ENCODE measurements around the gene AZIN2. TPM values are rescaled to one million over a fixed set of nuclear protein-coding genes. Genes with fewer than 3 reads are reported as not detected.

AZIN2 gene
- total RNA-seq, 4 donors from 2014 or later = 11.6 to 93.3 (median 42.0) TPM

GRCh38 chr1:33055210-33056008, 25.5 kb upstream of the AZIN2 start:
- Histone ChIP-seq H3K4me1 (peaks cover 6 to 26% (median 19%) of the 10 kb centered on the region in 4 donors), H3K4me3 (no peak overlapping the region), H3K27me3 (no peaks in the 10 kb centered on the region), H3K27ac (peak overlapping the region; percentile 75 to 82 (median 79)), H3K9me3 (no peaks in the 10 kb centered on the region), H3K36me3 (no peaks in the 10 kb centered on the region)
- TF ChIP-seq, protein P1, sequence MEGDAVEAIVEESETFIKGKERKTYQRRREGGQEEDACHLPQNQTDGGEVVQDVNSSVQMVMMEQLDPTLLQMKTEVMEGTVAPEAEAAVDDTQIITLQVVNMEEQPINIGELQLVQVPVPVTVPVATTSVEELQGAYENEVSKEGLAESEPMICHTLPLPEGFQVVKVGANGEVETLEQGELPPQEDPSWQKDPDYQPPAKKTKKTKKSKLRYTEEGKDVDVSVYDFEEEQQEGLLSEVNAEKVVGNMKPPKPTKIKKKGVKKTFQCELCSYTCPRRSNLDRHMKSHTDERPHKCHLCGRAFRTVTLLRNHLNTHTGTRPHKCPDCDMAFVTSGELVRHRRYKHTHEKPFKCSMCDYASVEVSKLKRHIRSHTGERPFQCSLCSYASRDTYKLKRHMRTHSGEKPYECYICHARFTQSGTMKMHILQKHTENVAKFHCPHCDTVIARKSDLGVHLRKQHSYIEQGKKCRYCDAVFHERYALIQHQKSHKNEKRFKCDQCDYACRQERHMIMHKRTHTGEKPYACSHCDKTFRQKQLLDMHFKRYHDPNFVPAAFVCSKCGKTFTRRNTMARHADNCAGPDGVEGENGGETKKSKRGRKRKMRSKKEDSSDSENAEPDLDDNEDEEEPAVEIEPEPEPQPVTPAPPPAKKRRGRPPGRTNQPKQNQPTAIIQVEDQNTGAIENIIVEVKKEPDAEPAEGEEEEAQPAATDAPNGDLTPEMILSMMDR (IDR thresholded peaks at IDR 0.05) = peak; percentile 61 to 88 (median 72)
- TF ChIP-seq POLR2A (IDR thresholded peaks at IDR 0.05) (no peak), POLR2AphosphoS5 (IDR thresholded peaks at IDR 0.05) (peak in 2 of 3 donors; percentile 68 to 79), EP300 (IDR thresholded peaks at IDR 0.05; ENCODE audit: low read depth) (no peak)
- in situ Hi-C loops (cut with MboI; ENCODE audit: low pct_ligation_motif_present in 1 of 4, low pct_unique_long_range_greater_than_20kb in 1 of 4, low sequenced_read_pairs in 3 of 4) = loop anchor here in 3 of 4 donors (5.0 to 25.0 kb wide), 3 partner anchors 118 to 128 kb away; no protein-coding TSS in a partner anchor
- intact Hi-C loops (cut with DNase I; ENCODE audit: low total_unique reads) = loop anchor here (5.0 kb wide), 1 partner anchor 128 kb away; no protein-coding TSS in a partner anchor
- WGBS, 2 donors (ENCODE audit: low coverage in 1 of 2) = 22 to 36% methylated on average over 8 to 12 of the region's 12 CpGs
- peak; percentile 77 for DNase-seq

GRCh38 chr1:33056426-33056825, 24.5 kb upstream of the AZIN2 start:
- peak overlapping the region in 2 of 4 donors; percentile 75 to 79 for H3K27ac ChIP-seq
- H3K4me1 ChIP-seq = peaks cover 4 to 24% (median 19%) of the 10 kb centered on the region in 4 donors
- WGBS, 2 donors (ENCODE audit: low coverage in 1 of 2) = 92% methylated on average over 3 of the region's 3 CpGs; no CpG with 5 or more reads in 1 of the 2 donors
- no peak overlapping the region for H3K4me3 ChIP-seq
- no peaks in the 10 kb centered on the region for H3K36me3 ChIP-seq
- no peaks in the 10 kb centered on the region for H3K9me3 ChIP-seq
- in situ Hi-C loops (cut with MboI; ENCODE audit: low pct_ligation_motif_present in 1 of 4, low pct_unique_long_range_greater_than_20kb in 1 of 4, low sequenced_read_pairs in 3 of 4) (loop anchor here in 3 of 4 donors (5.0 to 25.0 kb wide), 3 partner anchors 119 to 129 kb away; no protein-coding TSS in a partner anchor), intact Hi-C loops (cut with DNase I; ENCODE audit: low total_unique reads) (loop anchor here (5.0 kb wide), 1 partner anchor 129 kb away; no protein-coding TSS in a partner anchor)
- no peaks in the 10 kb centered on the region for H3K27me3 ChIP-seq
- DNase-seq = no peak
- TF ChIP-seq EP300 (IDR thresholded peaks at IDR 0.05; ENCODE audit: low read depth) = no peak
- TF ChIP-seq POLR2A (IDR thresholded peaks at IDR 0.05) = no peak
- TF ChIP-seq, protein P1 (IDR thresholded peaks at IDR 0.05) = no peak
- TF ChIP-seq POLR2AphosphoS5 (IDR thresholded peaks at IDR 0.05) = no peak

DNA sequence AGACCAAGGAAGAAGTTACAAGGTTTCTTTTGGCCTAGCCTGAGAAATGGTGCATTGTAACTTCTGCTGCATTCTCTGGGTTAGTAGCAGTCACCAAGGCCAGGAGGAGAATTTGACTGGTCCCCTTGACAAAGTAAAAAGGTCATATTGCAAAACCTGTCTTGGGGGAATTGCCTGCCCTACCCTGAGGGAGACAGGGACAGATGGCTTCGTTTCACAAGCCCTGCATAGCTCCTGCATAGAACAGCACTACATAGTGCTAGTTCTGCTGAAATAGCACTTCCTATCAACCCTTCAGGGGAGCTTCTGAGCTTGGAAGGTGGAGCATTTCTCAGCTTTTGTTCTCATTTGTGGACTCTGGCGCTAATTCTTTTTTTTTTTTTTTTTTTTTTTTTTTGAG, 23.9 kb upstream of the AZIN2 start:
- intact Hi-C loops (cut with DNase I; ENCODE audit: low total_unique reads) (loop anchor here (5.0 kb wide), 1 partner anchor 130 kb away; no protein-coding TSS in a partner anchor), in situ Hi-C loops (cut with MboI; ENCODE audit: low pct_ligation_motif_present in 1 of 4, low pct_unique_long_range_greater_than_20kb in 1 of 4, low sequenced_read_pairs in 3 of 4) (loop anchor here in 3 of 4 donors (5.0 to 25.0 kb wide), 3 partner anchors 120 to 130 kb away; no protein-coding TSS in a partner anchor)
- WGBS, 2 donors (ENCODE audit: low coverage in 1 of 2) = 73% methylated on average over 2 of the region's 2 CpGs; no CpG with 5 or more reads in 1 of the 2 donors
- no peaks in the 10 kb centered on the region for H3K27me3 ChIP-seq
- DNase-seq = no peak
- peak overlapping the region in 1 of 4 donors; percentile 74 for H3K27ac ChIP-seq
- peaks cover 4 to 24% (median 19%) of the 10 kb centered on the region in 4 donors for H3K4me1 ChIP-seq
- TF ChIP-seq, protein P1 (IDR thresholded peaks at IDR 0.05) = no peak
- H3K9me3 ChIP-seq = peaks cover 0 to 1% of the 10 kb centered on the region in 2 donors
- H3K4me3 ChIP-seq = no peak overlapping the region
- H3K36me3 ChIP-seq = no peaks in the 10 kb centered on the region

- in situ Hi-C loops (cut with MboI; ENCODE audit: low pct_ligation_motif_present in 1 of 4, low pct_unique_long_range_greater_than_20kb in 1 of 4, low sequenced_read_pairs in 3 of 4) (loop anchor here in 1 of 4 donors (25.0 kb wide), 1 partner anchor 123 kb away; no protein-coding TSS in a partner anchor), intact Hi-C loops (cut with DNase I; ENCODE audit: low total_unique reads) (no loop called here)
- 58% methylated on average over 2 of the region's 2 CpGs; no CpG with 5 or more reads in 1 of the 2 donors for WGBS, 2 donors (ENCODE audit: low coverage in 1 of 2)
- Histone ChIP-seq H3K27ac (peak overlapping the region in 1 of 4 donors; percentile 12), H3K9me3 (peaks cover 22 to 29% of the 10 kb centered on the region in 2 donors), H3K36me3 (no peaks in the 10 kb centered on the region), H3K4me3 (no peak overlapping the region), H3K4me1 (peaks cover 0 to 16% (median 10%) of the 10 kb centered on the region in 4 donors), H3K27me3 (no peaks in the 10 kb centered on the region)
- TF ChIP-seq EP300 (IDR thresholded peaks at IDR 0.05; ENCODE audit: low read depth) (no peak), POLR2AphosphoS5 (IDR thresholded peaks at IDR 0.05) (peak in 1 of 3 donors; percentile 5)
- no peak for DNase-seq
Measured at GRCh38 chr1:33060579-33061083, 20.3 kb upstream of the AZIN2 start.
